PC-9 (cell line): ENCODE data around the gene VAV3.

Experiments used
- CTCF ChIP-seq: fragments of 200-600 bp; sonication (generic); conservative IDR thresholded peaks from 2 replicates; pipeline ENCODE4 v1.6.1; 2017; ENCODE audit warnings: mixed run types, antibody characterized with exemption, mild to moderate bottlenecking, moderate library complexity
- EZH2 ChIP-seq: fragments of 200-600 bp; sonication (generic); IDR thresholded peaks from 2 replicates; pipeline ENCODE4 v1.8.0; 2017; ENCODE audit warnings: antibody characterized with exemption, low read depth

DNA sequence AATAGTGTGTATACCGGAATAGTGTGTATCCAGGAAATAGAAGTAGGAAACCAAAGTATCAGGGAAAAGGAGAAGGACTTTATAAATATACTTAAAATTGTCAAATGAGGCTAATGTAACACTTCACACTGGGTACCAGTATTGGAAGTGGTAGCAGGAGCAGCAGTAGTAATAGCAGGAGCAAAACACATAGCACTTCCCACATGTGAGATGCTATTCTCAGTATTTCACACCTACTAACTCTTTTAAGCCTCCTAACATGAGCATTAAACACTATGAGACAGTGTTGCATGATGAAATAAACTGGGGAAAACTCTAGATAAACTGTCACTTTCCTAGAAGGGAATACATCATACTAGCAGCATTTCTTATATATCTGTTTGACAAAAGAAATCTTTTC is 376.7 kb downstream of the VAV3 start:
- TF ChIP-seq EZH2 (no peak), CTCF (no peak)
